ENCODE measurements around the gene TOX2.
A peak's percentile ranks its signal among the peaks of the same experiment; 100 is the strongest.

The TOX2 gene

DNA sequence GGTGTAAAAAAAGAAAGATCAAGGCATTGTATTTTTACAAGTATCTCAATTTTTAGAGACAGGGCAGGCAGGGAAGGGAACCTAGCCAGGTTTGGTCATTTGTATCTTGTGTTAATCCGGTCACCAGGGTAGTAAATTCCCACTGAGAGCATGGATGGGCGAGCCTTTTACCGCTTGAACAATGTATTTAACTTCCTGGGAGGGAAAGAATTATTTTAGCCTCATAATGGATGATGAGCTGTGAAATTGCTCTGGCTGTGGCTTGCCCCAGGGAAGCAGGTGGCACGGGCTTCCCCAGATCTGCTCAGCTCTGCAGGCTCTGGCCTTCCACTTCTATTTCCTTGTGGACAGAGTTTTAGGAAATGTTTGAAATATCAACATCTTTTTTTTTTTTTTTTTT lies 72.9 kb downstream of the TOX2 start (continued):
- peak; percentile 71; the same call in 1 of the 2 replicates for TF ChIP-seq ZNF449 (tag by site-specific recombination; IDR thresholded peaks at IDR 0.05)
- TF ChIP-seq ZNF660 (tag by site-specific recombination; IDR thresholded peaks at IDR 0.05): no peak
- TF ChIP-seq ZNF114 (tag by site-specific recombination; IDR thresholded peaks at IDR 0.05): no peak
- peak; percentile 61 for TF ChIP-seq ZNF18 (tag by site-specific recombination; IDR thresholded peaks at IDR 0.05)
- no peak for TF ChIP-seq ZBTB21 (tag by site-specific recombination; IDR thresholded peaks at IDR 0.05)
- TF ChIP-seq FEZF1 (tag by site-specific recombination; IDR thresholded peaks at IDR 0.05): peak; percentile 91

DNA sequence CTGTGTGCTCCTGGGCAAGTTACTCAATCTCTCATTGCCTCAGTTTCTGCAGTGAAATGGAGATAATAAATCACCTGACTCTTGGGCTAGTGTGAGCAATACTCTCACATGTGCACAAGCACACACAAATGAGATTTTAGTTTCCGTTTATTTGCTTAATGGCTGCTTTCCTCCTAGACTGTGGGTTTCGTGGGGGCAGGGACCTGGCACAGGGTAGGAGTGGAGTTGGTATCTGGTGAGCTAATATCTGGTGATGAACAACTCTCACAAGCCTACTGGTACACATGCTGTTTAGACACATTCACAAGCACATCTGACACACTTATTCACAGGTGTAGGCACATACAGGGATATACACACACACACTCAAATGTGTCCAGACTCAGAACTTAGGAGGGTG lies 73.8 kb downstream of the TOX2 start:
- peaks cover 4% of the 10 kb centered on the region for H3K4me1 ChIP-seq (ENCODE audit: control insufficient read depth, insufficient read depth, low read length)
- peak; percentile 41; the same call in 1 of the 2 replicates for TF ChIP-seq ZFHX2 (tag by site-specific recombination; conservative IDR thresholded peaks at IDR 0.05)
- TF ChIP-seq ZNF658 (tag by site-specific recombination; IDR thresholded peaks at IDR 0.05): no peak
- no peak overlapping the region for H3K4me3 ChIP-seq (ENCODE audit: low read depth, low read length)
- no peaks in the 10 kb centered on the region for H3K9me3 ChIP-seq (ENCODE audit: control insufficient read depth, insufficient read depth, low read depth, low read length)
- no peak overlapping the region for H3K27ac ChIP-seq (ENCODE audit: extremely low read depth, low read depth, low read length)
- ChIA-PET CTCF (no interaction called here), POLR2A (interaction anchor here (0.6 kb wide), 1 partner anchor 517 kb away, joined by 4 read pairs; no protein-coding TSS in a partner anchor)
- no peaks in the 10 kb centered on the region for H3K36me3 ChIP-seq (ENCODE audit: control insufficient read depth in 2 of 2, insufficient read depth in 1 of 2, low read length in 2 of 2)

DNA sequence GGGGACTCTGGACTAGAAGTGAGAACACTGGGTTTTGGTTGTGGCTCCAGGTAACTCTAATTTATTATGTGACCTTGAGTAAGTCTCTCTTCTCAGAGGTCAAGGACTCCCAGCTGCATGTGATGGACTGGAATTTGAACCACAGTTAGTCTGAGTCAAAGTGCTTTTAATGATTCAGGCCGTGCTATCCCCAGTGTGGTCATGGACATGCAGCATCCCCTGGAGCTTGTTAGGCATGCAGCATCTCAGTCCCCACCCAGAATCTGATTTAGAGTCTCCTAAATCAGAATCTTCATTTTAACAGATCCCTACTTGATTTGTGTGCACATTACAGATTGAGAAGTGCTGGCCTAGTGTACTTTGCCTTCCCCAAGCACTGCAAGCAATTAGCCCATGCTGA lies 74.2 kb downstream of the TOX2 start:
- ChIA-PET CTCF (no interaction called here), POLR2A (no interaction called here)
- Histone ChIP-seq H3K36me3 (ENCODE audit: control insufficient read depth in 2 of 2, insufficient read depth in 1 of 2, low read length in 2 of 2) (no peaks in the 10 kb centered on the region), H3K4me1 (ENCODE audit: control insufficient read depth, insufficient read depth, low read length) (peaks cover 4% of the 10 kb centered on the region), H3K9me3 (ENCODE audit: control insufficient read depth, insufficient read depth, low read depth, low read length) (no peaks in the 10 kb centered on the region), H3K27ac (ENCODE audit: extremely low read depth, low read depth, low read length) (no peak overlapping the region), H3K4me3 (ENCODE audit: low read depth, low read length) (no peak overlapping the region)
- TF ChIP-seq SETDB1 (IDR thresholded peaks at IDR 0.05; ENCODE audit: insufficient read length, low read length): no peak
- no peak for TF ChIP-seq ZNF324 (tag by site-specific recombination; IDR thresholded peaks at IDR 0.05)
- TF ChIP-seq ZNF19 (tag by site-specific recombination; IDR thresholded peaks at IDR 0.05; ENCODE audit: low read depth): no peak
- no peak for TF ChIP-seq EGR2 (tag by site-specific recombination; IDR thresholded peaks at IDR 0.05; ENCODE audit: low read depth)
- no peak for TF ChIP-seq ZNF169 (tag by site-specific recombination; IDR thresholded peaks at IDR 0.05)
- no peak for TF ChIP-seq ZFHX2 (tag by site-specific recombination; conservative IDR thresholded peaks at IDR 0.05)

DNA sequence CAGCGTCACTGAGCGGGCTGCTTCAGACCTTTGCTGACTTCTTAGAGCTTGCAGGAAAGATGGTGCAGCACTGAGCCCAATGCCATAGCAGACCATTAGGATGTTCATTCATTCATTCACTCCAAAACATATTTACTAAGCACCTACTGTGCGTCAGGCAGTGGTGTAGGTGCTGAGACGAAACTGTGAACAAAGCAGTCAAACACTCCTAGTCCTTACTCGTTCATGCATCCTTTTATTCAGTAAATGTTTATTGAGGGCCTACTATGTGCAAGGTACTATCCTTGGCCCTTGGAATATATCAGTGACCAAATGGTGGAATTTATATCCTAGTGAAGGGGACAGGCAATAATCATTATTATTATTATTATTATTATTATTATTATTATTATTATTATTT lies 76.6 kb downstream of the TOX2 start:
- ChIA-PET POLR2A (no interaction called here), CTCF (no interaction called here)
- Histone ChIP-seq H3K4me1 (ENCODE audit: control insufficient read depth, insufficient read depth, low read length) (no peaks in the 10 kb centered on the region), H3K27ac (ENCODE audit: extremely low read depth, low read depth, low read length) (no peak overlapping the region), H3K9me3 (ENCODE audit: control insufficient read depth, insufficient read depth, low read depth, low read length) (no peaks in the 10 kb centered on the region), H3K4me3 (ENCODE audit: low read depth, low read length) (no peak overlapping the region), H3K36me3 (ENCODE audit: control insufficient read depth in 2 of 2, insufficient read depth in 1 of 2, low read length in 2 of 2) (no peaks in the 10 kb centered on the region)
- TF ChIP-seq KLF16 (tag by site-specific recombination; IDR thresholded peaks at IDR 0.05): no peak
- TF ChIP-seq, protein P1, sequence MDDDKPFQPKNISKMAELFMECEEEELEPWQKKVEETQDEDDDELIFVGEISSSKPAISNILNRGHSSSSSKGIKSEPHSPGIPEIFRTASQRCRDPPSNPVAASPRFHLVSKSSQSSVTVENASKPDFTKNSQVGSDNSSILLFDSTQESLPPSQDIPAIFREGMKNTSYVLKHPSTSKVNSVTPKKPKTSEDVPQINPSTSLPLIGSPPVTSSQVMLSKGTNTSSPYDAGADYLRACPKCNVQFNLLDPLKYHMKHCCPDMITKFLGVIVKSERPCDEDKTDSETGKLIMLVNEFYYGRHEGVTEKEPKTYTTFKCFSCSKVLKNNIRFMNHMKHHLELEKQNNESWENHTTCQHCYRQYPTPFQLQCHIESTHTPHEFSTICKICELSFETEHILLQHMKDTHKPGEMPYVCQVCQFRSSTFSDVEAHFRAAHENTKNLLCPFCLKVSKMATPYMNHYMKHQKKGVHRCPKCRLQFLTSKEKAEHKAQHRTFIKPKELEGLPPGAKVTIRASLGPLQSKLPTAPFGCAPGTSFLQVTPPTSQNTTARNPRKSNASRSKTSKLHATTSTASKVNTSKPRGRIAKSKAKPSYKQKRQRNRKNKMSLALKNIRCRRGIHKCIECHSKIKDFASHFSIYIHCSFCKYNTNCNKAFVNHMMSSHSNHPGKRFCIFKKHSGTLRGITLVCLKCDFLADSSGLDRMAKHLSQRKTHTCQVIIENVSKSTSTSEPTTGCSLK (tag by site-specific recombination; IDR thresholded peaks at IDR 0.05): no peak
- TF ChIP-seq ZNF23 (tag by site-specific recombination; IDR thresholded peaks at IDR 0.05; ENCODE audit: borderline replicate concordance): no peak
- no peak for TF ChIP-seq ZNF558 (tag by site-specific recombination; IDR thresholded peaks at IDR 0.05)
- no peak for TF ChIP-seq PRDM10 (tag by site-specific recombination; IDR thresholded peaks at IDR 0.05)
- no peak for TF ChIP-seq ZNF473 (tag by site-specific recombination; IDR thresholded peaks at IDR 0.05)
- TF ChIP-seq ZNF184 (tag by site-specific recombination; IDR thresholded peaks at IDR 0.05): no peak
- TF ChIP-seq, protein P2, sequence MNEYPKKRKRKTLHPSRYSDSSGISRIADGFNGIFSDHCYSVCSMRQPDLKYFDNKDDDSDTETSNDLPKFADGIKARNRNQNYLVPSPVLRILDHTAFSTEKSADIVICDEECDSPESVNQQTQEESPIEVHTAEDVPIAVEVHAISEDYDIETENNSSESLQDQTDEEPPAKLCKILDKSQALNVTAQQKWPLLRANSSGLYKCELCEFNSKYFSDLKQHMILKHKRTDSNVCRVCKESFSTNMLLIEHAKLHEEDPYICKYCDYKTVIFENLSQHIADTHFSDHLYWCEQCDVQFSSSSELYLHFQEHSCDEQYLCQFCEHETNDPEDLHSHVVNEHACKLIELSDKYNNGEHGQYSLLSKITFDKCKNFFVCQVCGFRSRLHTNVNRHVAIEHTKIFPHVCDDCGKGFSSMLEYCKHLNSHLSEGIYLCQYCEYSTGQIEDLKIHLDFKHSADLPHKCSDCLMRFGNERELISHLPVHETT (tag by site-specific recombination; IDR thresholded peaks at IDR 0.05): no peak

All from HEK293 (cell line).